GM19035 (cell line): ENCODE data around the gene FOXJ1.
A peak's percentile ranks its signal among the peaks of the same experiment; 100 is the strongest.
"Not testable (repeated sequence)": the region's sequence is repeated elsewhere in the genome, so short reads cannot be mapped to it uniquely, and the experiment has no call there.

Experiments
- ATAC-seq: cut with Tn5 transposase; IDR thresholded peaks from one replicate; pipeline ENCODE4 v1.9.1; 2021; ENCODE audit not compliant: unreplicated experiment

Gene FOXJ1

GRCh38 chr17:76141212-76142038 is at the start of gene FOXJ1:
Gene FOXJ1, minus strand, starts transcription at chr17:76141245. Its CDS starts 850 bp downstream, at chr17:76140395.
- ATAC-seq: peak; percentile 70

GRCh38 chr17:76189741-76190140 is 48.7 kb upstream of the FOXJ1 start:
- no peak for ATAC-seq

GRCh38 chr17:76189247-76189646 is 48.2 kb upstream of the FOXJ1 start:
- ATAC-seq: no peak

- ATAC-seq: no peak
Observed at GRCh38 chr17:76188213-76189016, 47.4 kb upstream of the FOXJ1 start.

- not testable (repeated sequence) for ATAC-seq
Observed at GRCh38 chr17:76186774-76187173, 45.7 kb upstream of the FOXJ1 start.

GRCh38 chr17:76184290-76184689 is 43.2 kb upstream of the FOXJ1 start:
- ATAC-seq: no peak

- no peak for ATAC-seq
Observed at GRCh38 chr17:76182016-76182764, 41.1 kb upstream of the FOXJ1 start.

- no peak for ATAC-seq
Observed at GRCh38 chr17:76179496-76180467, 38.7 kb upstream of the FOXJ1 start.

- ATAC-seq: no peak
Observed at GRCh38 chr17:76178124-76178523, 37.1 kb upstream of the FOXJ1 start.

GRCh38 chr17:76176701-76177574 is 35.9 kb upstream of the FOXJ1 start:
- no peak for ATAC-seq

GRCh38 chr17:76174037-76174436 is 33.0 kb upstream of the FOXJ1 start:
- no peak for ATAC-seq

GRCh38 chr17:76173474-76173873 is 32.4 kb upstream of the FOXJ1 start:
- ATAC-seq: no peak

- no peak for ATAC-seq
Observed at GRCh38 chr17:76171706-76172105, 30.7 kb upstream of the FOXJ1 start.

GRCh38 chr17:76170114-76170513 is 29.1 kb upstream of the FOXJ1 start:
- ATAC-seq: no peak

GRCh38 chr17:76166906-76167305 is 25.9 kb upstream of the FOXJ1 start:
- ATAC-seq: no peak

- ATAC-seq: no peak
Observed at GRCh38 chr17:76166168-76166567, 25.1 kb upstream of the FOXJ1 start.

GRCh38 chr17:76164331-76164730 is 23.3 kb upstream of the FOXJ1 start:
- ATAC-seq: no peak

GRCh38 chr17:76163919-76164318 is 22.9 kb upstream of the FOXJ1 start:
- ATAC-seq: no peak

GRCh38 chr17:76161619-76162266 is 20.7 kb upstream of the FOXJ1 start:
- ATAC-seq: no peak
